Measurements from ENCODE around the gene SYNPR. TPM values are rescaled to one million over a fixed set of nuclear protein-coding genes. Genes with fewer than 3 reads are reported as not detected.

Gene SYNPR
- total RNA-seq, 1 experiment from 2014 or later, result 0.17 TPM

- no peak overlapping the region for H3K4ac ChIP-seq (ENCODE audit: low read depth, low read length)
- H2AFZ ChIP-seq (ENCODE audit: low read length), result no peak overlapping the region
- no peak overlapping the region for H4K5ac ChIP-seq (ENCODE audit: insufficient read length, low read depth, low read length)
- H4K91ac ChIP-seq (ENCODE audit: insufficient read length, low read depth, low read length), result no peak overlapping the region
- Mint-ChIP-seq H3K36me3 (ENCODE audit: insufficient read depth in 1 of 3, low read depth in 3 of 3) (peaks cover 0 to 4% (median 3%) of the 10 kb centered on the region in 3 experiments; a peak in 1 of 7 replicates), H3K9me3 (no peaks in the 10 kb centered on the region; a peak in 1 of 5 replicates), H3K27me3 (ENCODE audit: low read depth) (no peaks in the 10 kb centered on the region), H3K4me1 (peaks cover 24 to 33% of the 10 kb centered on the region in 2 experiments), H3K27ac (no peak overlapping the region), H3K4me3 (no peak overlapping the region)
- H4K8ac ChIP-seq (replicated peaks; ENCODE audit: insufficient read length, low read depth, low read length), result no peak overlapping the region
- H3T11ph ChIP-seq (ENCODE audit: low read length), result no peak overlapping the region
- no peak overlapping the region for H2AK5ac ChIP-seq (ENCODE audit: insufficient read length, low read length)
- no peak overlapping the region for H3K14ac ChIP-seq (ENCODE audit: insufficient read depth, low read length)
- H3K27me3 ChIP-seq (ENCODE audit: insufficient read depth, low read length), result no peaks in the 10 kb centered on the region
- no peak for DNase-seq
- H3K79me1 ChIP-seq (ENCODE audit: insufficient read depth, low read depth, low read length, poor library complexity, severe bottlenecking), result no peaks in the 10 kb centered on the region
- no peaks in the 10 kb centered on the region for H3K23me2 ChIP-seq (ENCODE audit: insufficient read length, low read depth, low read length, poor library complexity, severe bottlenecking)
- no peak overlapping the region for H3K56ac ChIP-seq (ENCODE audit: insufficient read length, low read depth, low read length)
- H3K9me3 ChIP-seq (ENCODE audit: control insufficient read depth, low read depth, low read length), result no peaks in the 10 kb centered on the region
- no peak overlapping the region for H3K23ac ChIP-seq (ENCODE audit: insufficient read length, low read depth, low read length)
- H3K79me2 ChIP-seq (ENCODE audit: insufficient read depth, low read length), result no peaks in the 10 kb centered on the region
- no peak overlapping the region for H3K18ac ChIP-seq (ENCODE audit: insufficient read length, low read depth, low read length)
- peaks cover 4% of the 10 kb centered on the region; the same call in 1 of the 2 replicates for H3K4me1 ChIP-seq (ENCODE audit: insufficient read depth, low read length)
- H3K4me2 ChIP-seq (ENCODE audit: insufficient read depth, insufficient read length, low read length), result no peak overlapping the region
- no peaks in the 10 kb centered on the region for H4K20me1 ChIP-seq (ENCODE audit: control insufficient read depth, insufficient read depth, insufficient read length)
- TF ChIP-seq CTCF (conservative IDR thresholded peaks at IDR 0.05), result no peak; the same call in 2 of the 3 replicates
- no peak overlapping the region for H3K9ac ChIP-seq (ENCODE audit: extremely low read depth, insufficient read length, low read length)
- no peak overlapping the region for H2BK5ac ChIP-seq (ENCODE audit: insufficient read length, low read length)
- H3K27ac ChIP-seq (ENCODE audit: insufficient read length, low read depth, low read length), result no peak overlapping the region
- H2BK12ac ChIP-seq (ENCODE audit: insufficient read length, low read depth, low read length), result no peak overlapping the region
- no peak overlapping the region for H2BK120ac ChIP-seq (ENCODE audit: low read depth, low read length, poor library complexity, severe bottlenecking)
- WGBS (ENCODE audit: extremely low coverage, insufficient read length, low lambda C conversion rate), result no CpG with 5 or more reads among the region's 2 CpGs
- no peak overlapping the region for H2BK20ac ChIP-seq (ENCODE audit: low read depth, low read length, poor library complexity, severe bottlenecking)
- no peak overlapping the region for H2BK15ac ChIP-seq (ENCODE audit: low read depth, low read length)
Measured at GRCh38 chr3:63597019-63597418, 318.9 kb downstream of the SYNPR start.

Data from H9 (cell line).